ENCODE results near the gene CYP46A1.
"Not testable (repeated sequence)": the region's sequence is repeated elsewhere in the genome, so short reads cannot be mapped to it uniquely, and the experiment has no call there.

Gene CYP46A1

DNA sequence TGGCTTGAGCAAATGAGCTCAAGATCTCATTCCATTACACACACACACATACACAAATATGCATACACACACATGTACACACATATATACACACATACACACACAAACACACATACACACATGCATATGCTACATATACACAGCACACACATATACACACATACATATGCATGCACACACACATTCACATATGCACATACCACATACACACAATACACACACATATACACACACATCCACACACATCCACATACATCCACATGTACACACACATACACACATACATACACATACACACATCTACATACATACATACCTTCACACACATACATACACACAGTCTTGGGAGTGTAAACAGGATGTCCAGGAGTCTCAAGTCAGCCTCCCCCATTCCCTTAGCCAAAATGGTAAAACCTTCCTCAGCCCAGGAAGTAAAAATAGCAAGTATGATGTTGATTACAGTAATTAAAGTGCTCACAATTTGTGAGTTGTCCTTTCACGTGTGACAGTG lies 26.4 kb upstream of the CYP46A1 start:
- DNase-seq (ENCODE audit: low read depth), result no peak

GRCh38 chr14:99658218-99658845 lies 25.8 kb upstream of the CYP46A1 start:
- DNase-seq (ENCODE audit: low read depth), result no peak

GRCh38 chr14:99659333-99659741 lies 24.8 kb upstream of the CYP46A1 start:
- no peak for DNase-seq (ENCODE audit: low read depth)

DNA sequence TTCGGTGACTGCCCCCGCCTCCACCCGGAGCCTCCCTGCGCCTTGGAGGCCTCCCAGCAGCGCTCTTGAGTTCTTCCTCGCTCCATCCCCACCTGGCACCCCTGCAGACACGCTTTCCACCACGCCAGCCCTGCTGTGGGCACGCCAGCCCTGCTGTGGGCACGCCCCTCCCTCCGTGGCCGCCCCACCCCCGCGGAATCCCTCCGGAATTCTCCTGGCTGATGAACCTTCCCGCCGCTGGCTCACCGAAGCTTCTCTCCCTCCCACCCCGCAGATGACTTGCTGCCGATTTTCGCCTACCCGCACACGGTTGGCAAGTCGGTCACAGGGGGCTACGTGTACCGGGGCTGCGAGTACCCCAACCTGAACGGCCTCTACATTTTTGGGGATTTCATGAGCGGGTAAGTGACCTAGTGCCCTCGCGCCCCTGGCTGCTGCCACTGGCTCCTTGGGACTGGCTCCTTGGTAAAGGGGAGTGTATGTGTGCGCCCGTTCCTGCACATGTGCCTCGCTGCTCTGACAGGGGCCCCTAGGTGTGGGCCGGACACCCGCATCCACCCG lies 24.0 kb upstream of the CYP46A1 start:
- DNase-seq (ENCODE audit: low read depth), result no peak

- DNase-seq (ENCODE audit: low read depth), result no peak
Measured at GRCh38 chr14:99660794-99661193, 23.3 kb upstream of the CYP46A1 start.

GRCh38 chr14:99661206-99661605 lies 22.9 kb upstream of the CYP46A1 start:
- DNase-seq (ENCODE audit: low read depth), result not testable (repeated sequence)

- DNase-seq (ENCODE audit: low read depth), result no peak
Measured at GRCh38 chr14:99662846-99663245, 21.3 kb upstream of the CYP46A1 start.

DNA sequence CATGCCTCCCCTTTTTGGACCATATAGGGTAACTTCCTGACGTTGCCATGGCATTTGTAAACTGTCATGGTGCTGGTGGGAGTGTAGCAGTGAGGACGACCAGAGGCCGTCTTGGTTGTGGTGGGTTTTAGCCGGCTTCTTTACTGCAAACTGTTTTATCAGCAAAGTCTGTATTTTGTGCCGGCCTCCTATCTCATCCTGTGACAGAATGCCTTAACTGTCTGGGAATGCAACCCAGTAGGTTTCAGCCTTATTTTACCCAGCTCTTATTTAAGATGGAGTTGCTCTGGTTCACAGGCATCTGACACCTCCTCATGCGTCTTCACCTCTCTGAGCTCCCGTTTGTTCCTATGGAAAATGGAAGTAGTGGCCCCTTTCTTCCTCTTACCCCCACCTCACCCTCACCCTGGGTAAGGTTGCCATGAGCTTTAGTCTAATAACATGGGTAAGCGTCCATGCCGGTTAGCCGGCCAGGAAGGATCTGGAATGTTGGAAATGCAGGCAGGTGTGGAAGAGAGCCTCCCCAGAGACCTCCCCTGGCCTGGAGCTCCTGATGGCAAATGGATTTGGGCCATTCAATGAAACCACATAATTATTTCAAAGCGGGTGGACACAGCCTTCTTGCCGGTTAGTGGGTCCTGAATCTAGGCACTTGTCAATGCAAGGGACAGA lies 20.6 kb upstream of the CYP46A1 start:
- no peak for DNase-seq (ENCODE audit: low read depth)

GRCh38 chr14:99664058-99664936 lies 19.8 kb upstream of the CYP46A1 start:
- DNase-seq (ENCODE audit: low read depth), result no peak

DNA sequence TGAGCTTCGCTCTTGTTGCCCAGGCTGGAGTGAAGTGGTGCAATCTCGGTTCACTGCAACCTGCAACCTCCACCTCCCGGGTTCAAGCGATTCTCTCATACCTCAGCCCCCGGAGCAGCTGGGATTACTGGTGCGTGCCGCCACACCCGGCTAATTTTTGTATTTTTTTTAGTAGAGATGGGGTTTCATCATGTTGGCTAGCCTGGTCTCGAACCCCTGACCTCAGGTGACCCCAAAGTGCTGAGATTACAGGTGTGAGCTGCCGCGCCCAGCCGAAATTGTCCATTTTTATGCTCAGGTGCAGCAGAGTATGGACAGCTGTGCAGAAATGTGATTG lies 19.2 kb upstream of the CYP46A1 start:
- DNase-seq (ENCODE audit: low read depth), result no peak

GRCh38 chr14:99666533-99666932 lies 17.6 kb upstream of the CYP46A1 start:
- no peak for DNase-seq (ENCODE audit: low read depth)

GRCh38 chr14:99667045-99667444 lies 17.1 kb upstream of the CYP46A1 start:
- no peak for DNase-seq (ENCODE audit: low read depth)

DNA sequence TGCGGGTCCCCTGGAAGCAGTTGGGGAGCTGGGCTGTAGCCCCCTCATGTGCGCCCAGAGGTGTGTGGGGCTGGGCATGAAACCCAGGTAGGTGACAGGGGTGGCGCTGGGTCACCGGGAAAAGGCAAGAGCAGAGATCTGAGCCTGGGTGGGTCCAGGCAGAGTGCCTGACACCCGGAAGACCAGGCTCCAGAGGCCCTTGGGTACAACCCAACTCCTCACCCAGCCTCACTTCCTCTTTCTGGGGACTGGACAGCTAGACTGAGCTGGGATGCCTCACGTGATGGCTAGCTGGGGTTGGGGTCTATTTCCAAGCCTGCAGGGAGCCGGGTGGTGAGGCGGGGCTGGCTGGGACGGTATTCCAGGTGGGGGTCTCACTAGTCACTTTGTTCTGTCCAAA lies 16.3 kb upstream of the CYP46A1 start:
- DNase-seq (ENCODE audit: low read depth), result no peak

- no peak for DNase-seq (ENCODE audit: low read depth)
Measured at GRCh38 chr14:99668307-99669295, 15.5 kb upstream of the CYP46A1 start.

DNA sequence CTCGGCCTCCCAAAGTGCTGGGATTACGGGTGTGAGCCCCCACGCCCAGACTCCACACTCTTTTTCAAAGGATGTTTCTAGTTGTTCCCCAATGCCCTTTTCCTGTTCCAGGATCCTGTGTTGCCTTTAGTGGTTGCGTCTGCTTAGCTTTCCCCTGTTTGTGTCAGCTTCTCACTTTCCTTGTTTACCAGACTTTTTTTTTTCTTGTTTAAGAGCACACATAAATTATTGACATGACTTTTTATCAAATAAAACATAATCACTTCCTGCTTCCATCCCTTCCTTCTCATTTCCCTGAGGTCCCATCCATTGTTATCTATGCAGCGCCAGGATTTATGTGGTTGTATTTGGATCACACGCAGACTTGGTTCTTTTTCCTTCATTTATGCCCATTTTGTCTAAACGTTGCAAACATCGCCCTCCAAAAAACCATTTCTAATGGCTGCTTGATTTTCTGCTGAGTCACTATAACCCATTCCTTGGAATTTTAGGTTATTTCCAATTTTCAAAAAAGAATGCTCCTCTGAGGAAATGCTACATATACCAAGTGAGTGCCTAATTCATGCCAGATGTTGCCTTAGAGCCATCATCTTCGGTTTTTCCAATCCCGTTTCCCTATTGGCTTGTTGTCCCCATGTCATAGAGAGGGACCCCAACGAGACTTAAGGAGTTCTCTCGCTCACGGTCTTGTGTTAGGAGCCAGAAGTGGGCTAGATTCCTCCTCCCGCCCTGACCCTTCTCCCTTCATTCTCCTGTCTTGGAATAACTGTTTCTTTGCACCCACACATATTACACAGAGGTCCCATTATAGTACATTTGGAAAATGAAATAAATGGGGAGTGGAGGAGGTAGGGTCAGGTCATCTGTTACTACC lies 13.5 kb upstream of the CYP46A1 start:
- no peak for DNase-seq (ENCODE audit: low read depth)

DNA sequence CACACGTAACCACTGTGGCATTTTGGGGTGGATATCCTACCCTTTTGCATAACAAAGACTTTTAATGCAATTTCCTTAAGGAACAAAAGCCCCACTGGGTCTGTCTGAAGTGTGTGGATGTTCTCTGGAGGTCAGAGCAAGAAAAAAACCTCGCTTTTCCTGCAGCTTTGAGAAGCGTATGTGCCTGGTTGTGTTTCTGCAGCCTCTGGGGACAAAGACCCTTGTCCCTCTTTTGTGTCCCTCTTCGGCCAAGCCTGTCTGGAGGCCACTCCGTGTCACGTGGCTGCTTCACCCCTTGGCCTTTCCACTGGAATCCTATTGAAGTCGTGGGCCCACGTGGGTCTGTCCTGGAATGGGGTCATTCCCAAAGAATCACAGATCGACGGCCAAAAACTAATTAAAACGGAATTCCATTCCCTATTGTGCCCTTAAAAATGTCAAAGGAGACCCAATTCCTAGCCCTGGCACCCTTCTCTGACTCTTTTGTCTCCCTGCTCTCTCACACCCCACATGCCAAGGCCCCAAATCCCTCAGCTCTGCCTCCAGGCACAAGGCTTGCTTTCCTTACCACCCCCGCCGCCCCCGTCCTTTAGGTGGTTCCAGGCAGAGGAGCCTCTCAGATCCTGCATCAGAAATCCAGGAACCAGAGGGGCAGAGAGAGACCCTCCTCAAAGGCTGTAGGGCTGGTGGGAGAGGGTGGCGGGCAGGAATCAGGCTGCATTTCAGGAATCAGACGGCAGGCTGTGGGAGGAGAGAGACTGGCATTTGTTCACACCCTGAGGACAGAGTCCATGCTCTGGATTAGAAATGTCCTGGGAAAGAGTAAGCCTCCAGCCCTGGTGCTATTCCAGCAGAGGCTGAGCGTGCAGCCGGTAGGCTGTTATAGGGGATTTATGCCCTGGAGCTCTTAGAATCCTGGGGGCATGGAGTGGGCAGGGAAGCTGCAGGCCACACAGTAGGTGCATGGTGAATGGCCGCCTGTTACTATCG lies 12.6 kb upstream of the CYP46A1 start:
- DNase-seq (ENCODE audit: low read depth), result no peak

DNA sequence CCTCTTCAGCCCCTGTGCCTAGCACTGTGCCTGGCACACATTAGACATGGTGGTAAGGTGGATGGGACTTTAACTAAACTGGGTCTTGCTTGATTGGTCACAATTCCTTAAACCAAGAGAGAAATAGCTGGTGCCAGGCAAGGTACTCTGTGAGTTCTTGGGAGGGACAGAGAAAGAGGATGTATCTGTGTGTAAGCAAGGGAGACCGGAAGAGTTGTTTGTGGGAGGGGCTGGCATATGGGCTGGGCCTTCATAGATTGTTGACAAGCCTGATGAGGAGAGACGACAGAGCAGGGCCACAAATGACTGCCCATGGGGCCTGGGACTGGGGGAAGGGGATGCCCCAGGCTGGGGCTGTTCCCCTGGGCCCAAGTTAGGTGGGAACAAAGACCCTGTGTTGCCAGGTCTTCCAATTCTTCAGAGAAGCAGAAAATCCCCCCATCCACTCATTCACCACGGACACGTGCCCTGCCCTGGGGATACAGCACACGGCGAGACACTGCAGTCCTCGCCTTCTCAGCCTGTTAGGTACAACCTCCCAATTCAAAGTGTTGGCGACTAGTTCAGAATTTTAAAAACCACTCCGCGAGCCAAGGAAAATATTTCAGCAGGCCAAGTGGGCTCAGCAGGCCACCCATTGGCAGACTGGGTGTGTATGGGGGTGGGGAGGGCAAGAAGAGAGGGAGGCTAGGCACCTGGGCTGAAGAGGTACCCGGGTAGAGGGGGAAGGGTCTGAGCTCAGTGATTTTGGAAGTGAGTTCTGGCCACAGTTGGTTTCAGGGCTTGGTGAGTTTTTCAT lies 11.4 kb upstream of the CYP46A1 start:
- DNase-seq (ENCODE audit: low read depth), result no peak

Data from activated T-cell treated with anti-CD3 and anti-CD28 coated beads for 48 hours (primary cell).